Heart right ventricle (tissue), 16 donors: Measurements from ENCODE around the gene BOK. TPM values are rescaled to one million over a fixed set of nuclear protein-coding genes. Genes with fewer than 3 reads are reported as not detected.

Experiments
- ATAC-seq, 8 donors: fragments of 200-7000 bp; cut with Tn5 transposase; one replicate each; pipeline ENCODE4 v1.9.1; 2020; ENCODE audit warnings: mild to moderate bottlenecking in 8 of 8, moderate library complexity in 8 of 8, moderate number of reproducible peaks in 1 of 8
- DNase-seq, 2 donors: peaks; one replicate each; pipeline ENCODE4 v3.0.0-alpha.2; 2020
- H3K27ac ChIP-seq, 10 donors: fragments of 200-600 bp; sonication (generic) in 2 of 10; one replicate each; pipeline versions ENCODE4 v1.5.0 to v1.8.0; 2020 to 2022; ENCODE audit warnings: mild to moderate bottlenecking in 3 of 10
- H3K27me3 ChIP-seq, 7 donors: fragments of 200-600 bp; one replicate each; pipeline ENCODE4 v1.8.0; 2021 to 2022; ENCODE audit warnings: mild to moderate bottlenecking in 2 of 7
- H3K36me3 ChIP-seq, 9 donors: fragments of 200-600 bp; sonication (generic) in 1 of 9; one replicate each; pipeline versions ENCODE4 v1.5.0 to v1.8.0; 2020 to 2022; ENCODE audit warnings: mild to moderate bottlenecking in 2 of 9
- H3K4me1 ChIP-seq, 9 donors: fragments of 200-600 bp; sonication (generic) in 1 of 9; one replicate each; pipeline versions ENCODE4 v1.5.0 to v1.8.0; 2020 to 2022; ENCODE audit warnings: mild to moderate bottlenecking in 4 of 9
- H3K4me3 ChIP-seq, 10 donors: fragments of 200-600 bp; sonication (generic) in 2 of 10; one replicate each; pipeline versions ENCODE4 v1.5.0 to v1.8.0; 2020 to 2022; ENCODE audit warnings: mild to moderate bottlenecking in 7 of 10, moderate library complexity in 2 of 10
- H3K9me3 ChIP-seq, 11 donors: fragments of 200-600 bp in 10 of 11; sonication (generic) in 2 of 11; one replicate each; pipeline versions ENCODE4 v1.5.0 to v1.8.0; 2013 to 2022; ENCODE audit warnings: mild to moderate bottlenecking in 2 of 11, control low read depth in 1 of 11, moderate library complexity in 1 of 11
- WGBS, 2 donors: extraction: QIAGEN DNeasy Blood & Tissue Kit; methylation state at CpG; one replicate each; pipeline ENCODE4 v1.1.7; 2013; ENCODE audit warnings: inconsistent platforms in 1 of 2; 5-methylcytosine and 5-hydroxymethylcytosine counted together
- intact Hi-C, 10 donors: fragments of 100-400 bp; cut with DNase I; formaldehyde crosslinking; loops; one replicate each; pipeline versions ENCODE4 v1.11.1 to v1.14.2; 2022
- polyA plus RNA-seq, 2 donors: library from polyadenylated mRNA; stranded (reverse); fragments of 200-250 nt; gene quantifications; one replicate each; pipeline ENCODE4 v1.2.3, GENCODE V29; 2013
- total RNA-seq, 10 donors: library from RNA; stranded (reverse); fragmentation: NEBNext Ultra II Directional in 3 of 10; extraction: Animal tissue kit (Norgen Biotek cat#: 25700) in 3 of 10; gene quantifications; one replicate each; pipeline versions ENCODE4 v1.2.1 to v1.2.4, GENCODE V29; 2021 to 2023
- TF ChIP-seq, protein P1 (sequence below), 9 donors: fragments of 200-600 bp; sonication (generic) in 2 of 9; IDR thresholded peaks; one replicate each; pipeline versions ENCODE4 v1.5.0 to v1.8.0; 2021 to 2022; ENCODE audit warnings: antibody characterized with exemption in 9 of 9, mild to moderate bottlenecking in 5 of 9, moderate library complexity in 1 of 9
- donor health status: Arrhythmogenic right ventricular cardiomyopathy.
- donor health status: ischemic (EF 13 %, LVEDD 7.1; RV severe dilation, severe dysfunction).
- donor health status: healthy with polysubstance abuse.
- donor health status: DM: no; HTN: yes; CAD: no.
- donor health status: DM: no; HTN: no; CAD: no.
- donor health status: ischemic (EF 25% LVEDD 6.9; RV normal size, moderate dysfunction).
- donor health status: ischemic (EF 25% LVEDD 5.7; RV mildly dilated, moderate dysfunction).
- donor health status: healthy.
- donor health status: DM: yes; HTN: yes; CAD: no.
- donor health status: Ischemic cardiomyopathy.
- donor health status: ischemic (EF 35%, LVEDD 5.7; RV mildly dilated, moderate dysfunction).
- donor health status: nonischemic (EF 11% LVEDD 7.7; RV severe dilation, severe dysfunction).
- donor health status: DM: yes; HTN: yes; CAD: no.
- donor health status: PGD.
- donor health status: ischemic (EF 29% LVEDD 5.4; RV normal size, mild dysfunction).
- donor health status: nonischemic (EF 23%, LVEDD 6.1; RV moderate dilation, normal function).

Gene BOK
- total and polyA plus RNA-seq, 12 donors = 1.6 to 15.6 (median 3.3) TPM

DNA sequence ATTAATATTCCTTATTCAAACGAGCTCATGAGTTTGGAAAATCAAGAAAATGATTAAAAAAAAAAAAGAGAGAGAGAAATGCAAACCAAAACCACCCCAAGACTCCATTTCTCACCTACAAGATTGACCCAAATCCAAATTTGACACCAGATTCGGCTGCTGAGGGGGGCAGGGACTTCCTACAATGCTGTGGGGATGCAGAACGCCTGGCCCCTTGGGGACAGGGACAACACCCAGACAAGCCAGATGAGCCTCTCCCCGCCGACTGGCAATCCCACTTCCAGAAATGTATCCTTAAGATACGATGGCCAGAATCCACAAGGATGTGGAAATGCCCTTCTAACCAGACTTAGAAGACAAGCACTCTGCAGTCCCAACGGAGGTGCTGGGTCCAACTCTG, 20.7 kb downstream of the BOK start:
- intact Hi-C loops = no loop called here
- no peak for DNase-seq
- TF ChIP-seq, protein P1, sequence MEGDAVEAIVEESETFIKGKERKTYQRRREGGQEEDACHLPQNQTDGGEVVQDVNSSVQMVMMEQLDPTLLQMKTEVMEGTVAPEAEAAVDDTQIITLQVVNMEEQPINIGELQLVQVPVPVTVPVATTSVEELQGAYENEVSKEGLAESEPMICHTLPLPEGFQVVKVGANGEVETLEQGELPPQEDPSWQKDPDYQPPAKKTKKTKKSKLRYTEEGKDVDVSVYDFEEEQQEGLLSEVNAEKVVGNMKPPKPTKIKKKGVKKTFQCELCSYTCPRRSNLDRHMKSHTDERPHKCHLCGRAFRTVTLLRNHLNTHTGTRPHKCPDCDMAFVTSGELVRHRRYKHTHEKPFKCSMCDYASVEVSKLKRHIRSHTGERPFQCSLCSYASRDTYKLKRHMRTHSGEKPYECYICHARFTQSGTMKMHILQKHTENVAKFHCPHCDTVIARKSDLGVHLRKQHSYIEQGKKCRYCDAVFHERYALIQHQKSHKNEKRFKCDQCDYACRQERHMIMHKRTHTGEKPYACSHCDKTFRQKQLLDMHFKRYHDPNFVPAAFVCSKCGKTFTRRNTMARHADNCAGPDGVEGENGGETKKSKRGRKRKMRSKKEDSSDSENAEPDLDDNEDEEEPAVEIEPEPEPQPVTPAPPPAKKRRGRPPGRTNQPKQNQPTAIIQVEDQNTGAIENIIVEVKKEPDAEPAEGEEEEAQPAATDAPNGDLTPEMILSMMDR (IDR thresholded peaks at IDR 0.05) = no peak
- Histone ChIP-seq H3K27ac (no peak overlapping the region), H3K27me3 (no peaks in the 10 kb centered on the region), H3K36me3 (peaks cover 0 to 38% (median 18%) of the 10 kb centered on the region in 9 donors), H3K4me1 (peaks cover 0 to 15% (median 5%) of the 10 kb centered on the region in 9 donors), H3K4me3 (no peak overlapping the region), H3K9me3 (peaks cover 0 to 4% (median 0%) of the 10 kb centered on the region in 11 donors)
- WGBS, 2 donors = 91 to 92% methylated on average over 7 of the region's 7 CpGs
- ATAC-seq = no peak

- Histone ChIP-seq H3K36me3 (peaks cover 0 to 63% (median 36%) of the 10 kb centered on the region in 9 donors), H3K27ac (no peak overlapping the region), H3K9me3 (peaks cover 0 to 25% (median 18%) of the 10 kb centered on the region in 11 donors), H3K27me3 (no peaks in the 10 kb centered on the region), H3K4me3 (no peak overlapping the region), H3K4me1 (peaks cover 0 to 15% (median 5%) of the 10 kb centered on the region in 9 donors)
- intact Hi-C loops = no loop called here
- TF ChIP-seq, protein P1 (IDR thresholded peaks at IDR 0.05) = no peak
- ATAC-seq (no peak), DNase-seq (no peak)
- WGBS, 2 donors = 97 to 98% methylated on average over 8 of the region's 8 CpGs
These were observed 23.8 kb downstream of the BOK start for GRCh38 chr2:241582328-241582727.

DNA sequence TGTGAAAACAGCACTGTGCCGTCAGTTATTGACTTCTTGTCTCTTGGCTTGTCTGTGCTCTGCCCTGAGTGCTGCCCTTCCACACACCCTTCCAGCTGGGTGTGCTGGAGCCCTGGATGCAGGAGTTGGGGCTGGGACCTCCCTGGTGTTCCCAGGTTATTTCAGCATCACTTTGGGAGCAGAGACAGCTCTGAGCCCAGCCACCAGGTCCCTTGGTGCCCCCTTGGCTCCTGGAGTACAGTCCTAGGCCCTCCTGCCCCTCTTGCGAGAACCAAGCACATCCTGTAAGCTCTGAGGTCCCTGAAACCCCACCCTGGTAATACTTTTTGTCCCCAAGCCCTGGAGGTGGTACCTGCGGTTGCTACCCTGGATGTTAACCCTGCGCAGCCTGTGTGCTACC, 24.3 kb downstream of the BOK start:
- no peak for ATAC-seq
- H3K27me3 ChIP-seq = no peaks in the 10 kb centered on the region
- DNase-seq = no peak
- peaks cover 0 to 68% (median 36%) of the 10 kb centered on the region in 9 donors for H3K36me3 ChIP-seq
- WGBS, 2 donors = 97 to 98% methylated on average over 4 of the region's 4 CpGs
- H3K4me3 ChIP-seq = no peak overlapping the region
- TF ChIP-seq, protein P1 (IDR thresholded peaks at IDR 0.05) = no peak
- H3K27ac ChIP-seq = no peak overlapping the region
- intact Hi-C loops = no loop called here
- H3K9me3 ChIP-seq = peaks cover 0 to 30% (median 21%) of the 10 kb centered on the region in 11 donors
- H3K4me1 ChIP-seq = peaks cover 0 to 11% (median 3%) of the 10 kb centered on the region in 9 donors

DNA sequence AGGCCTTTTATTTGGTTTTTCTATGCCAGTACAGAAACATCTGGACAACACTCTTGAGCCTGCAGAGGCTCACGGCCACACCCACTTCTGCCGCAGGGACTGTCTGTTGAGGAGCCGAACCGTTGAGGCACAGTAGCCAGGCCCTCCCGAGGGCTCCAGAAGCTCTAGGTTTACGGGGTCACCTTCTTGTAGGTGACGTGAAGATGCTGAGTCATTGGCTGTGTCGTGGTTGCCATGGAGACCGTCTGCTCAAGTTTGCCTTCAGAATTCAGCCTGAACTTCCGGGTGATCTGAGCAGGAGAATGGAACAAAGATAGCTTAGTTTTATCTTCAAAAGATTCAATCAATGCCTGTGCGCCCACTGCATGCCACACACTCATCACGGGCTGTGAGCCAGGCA, 25.9 kb downstream of the BOK start:
- Histone ChIP-seq H3K4me3 (no peak overlapping the region), H3K4me1 (no peaks in the 10 kb centered on the region), H3K27me3 (no peaks in the 10 kb centered on the region), H3K27ac (no peak overlapping the region), H3K9me3 (peaks cover 0 to 44% (median 26%) of the 10 kb centered on the region in 11 donors), H3K36me3 (peaks cover 0 to 79% (median 43%) of the 10 kb centered on the region in 9 donors)
- TF ChIP-seq, protein P1 (IDR thresholded peaks at IDR 0.05) = no peak
- intact Hi-C loops = no loop called here
- 93 to 95% methylated on average over 12 of the region's 12 CpGs for WGBS, 2 donors
- ATAC-seq = no peak
- DNase-seq = no peak
